GM08714 (cell line): ENCODE data around the gene GFY.

ENCODE experiments used
- H3K4me3 ChIP-seq: fragments of 200-500 bp; sonication (Bioruptor generic); 2 replicates; pipeline ENCODE4 v1.5.1; 2014; ENCODE audit warnings: mild to moderate bottlenecking, low read length, inconsistent platforms
- ZNF274 ChIP-seq: IDR thresholded peaks from 2 replicates; pipeline ENCODE4 v1.6.1; 2012; ENCODE audit warnings: mild to moderate bottlenecking, low read depth, low read length

The GFY gene

GRCh38 chr19:49398001-49398615 is 27.1 kb upstream of the GFY start:
- no peak overlapping the region for H3K4me3 ChIP-seq
- TF ChIP-seq ZNF274: no peak

GRCh38 chr19:49398931-49399330 is 26.3 kb upstream of the GFY start:
- TF ChIP-seq ZNF274: no peak
- H3K4me3 ChIP-seq: no peak overlapping the region

- TF ChIP-seq ZNF274: no peak
- H3K4me3 ChIP-seq: no peak overlapping the region
Measured at GRCh38 chr19:49400029-49400428, 25.2 kb upstream of the GFY start.

- no peak for TF ChIP-seq ZNF274
- H3K4me3 ChIP-seq: no peak overlapping the region
Measured at GRCh38 chr19:49403404-49404187, 21.6 kb upstream of the GFY start.

GRCh38 chr19:49407079-49407478 is 18.1 kb upstream of the GFY start:
- H3K4me3 ChIP-seq: no peak overlapping the region
- no peak for TF ChIP-seq ZNF274

GRCh38 chr19:49407482-49408015 is 17.6 kb upstream of the GFY start:
- no peak for TF ChIP-seq ZNF274
- no peak overlapping the region for H3K4me3 ChIP-seq

- no peak overlapping the region for H3K4me3 ChIP-seq
- no peak for TF ChIP-seq ZNF274
Measured at GRCh38 chr19:49408816-49409440, 16.3 kb upstream of the GFY start.

- no peak overlapping the region for H3K4me3 ChIP-seq
- no peak for TF ChIP-seq ZNF274
Measured at GRCh38 chr19:49409441-49410029, 15.7 kb upstream of the GFY start.

GRCh38 chr19:49411681-49412326 is 13.4 kb upstream of the GFY start:
- TF ChIP-seq ZNF274: no peak
- no peak overlapping the region for H3K4me3 ChIP-seq

GRCh38 chr19:49413348-49413747 is 11.8 kb upstream of the GFY start:
- TF ChIP-seq ZNF274: no peak
- H3K4me3 ChIP-seq: no peak overlapping the region

GRCh38 chr19:49414256-49414655 is 10.9 kb upstream of the GFY start:
- H3K4me3 ChIP-seq: no peak overlapping the region
- TF ChIP-seq ZNF274: no peak

- no peak for TF ChIP-seq ZNF274
- H3K4me3 ChIP-seq: no peak overlapping the region
Measured at GRCh38 chr19:49415102-49415809, 9.9 kb upstream of the GFY start.

- TF ChIP-seq ZNF274: no peak
- no peak overlapping the region for H3K4me3 ChIP-seq
Measured at GRCh38 chr19:49415810-49416200, 9.4 kb upstream of the GFY start.

- TF ChIP-seq ZNF274: no peak
- no peak overlapping the region for H3K4me3 ChIP-seq
Measured at GRCh38 chr19:49417088-49417487, 8.1 kb upstream of the GFY start.

- no peak for TF ChIP-seq ZNF274
Measured at GRCh38 chr19:49418511-49418910, 6.7 kb upstream of the GFY start.

More at GRCh38 chr19:49418511-49418910, 6.7 kb upstream of the GFY start:
- no peak overlapping the region for H3K4me3 ChIP-seq
